GM18526 (cell line): Measurements from ENCODE around the gene ARFIP1.

Experiments
- POLR2A ChIP-seq: IDR thresholded peaks from 3 replicates; pipeline ENCODE4 v1.6.1; 2011; ENCODE audit not compliant: insufficient read length; ENCODE audit errors: extremely low read depth

The ARFIP1 gene

GRCh38 chr4:152815078-152815477 lies 35.3 kb downstream of the ARFIP1 start:
- no peak for TF ChIP-seq POLR2A

- TF ChIP-seq POLR2A, result no peak
Observed at GRCh38 chr4:152817331-152817730, 37.6 kb downstream of the ARFIP1 start.

- TF ChIP-seq POLR2A, result no peak
Observed at GRCh38 chr4:152819026-152819645, 39.4 kb downstream of the ARFIP1 start.

GRCh38 chr4:152820073-152820472 lies 40.3 kb downstream of the ARFIP1 start:
- no peak for TF ChIP-seq POLR2A

GRCh38 chr4:152822323-152822722 lies 42.6 kb downstream of the ARFIP1 start:
- TF ChIP-seq POLR2A, result no peak

GRCh38 chr4:152824561-152824960 lies 44.8 kb downstream of the ARFIP1 start:
- TF ChIP-seq POLR2A, result no peak

- TF ChIP-seq POLR2A, result no peak
Observed at GRCh38 chr4:152825336-152825735, 45.6 kb downstream of the ARFIP1 start.

GRCh38 chr4:152828122-152828521 lies 48.4 kb downstream of the ARFIP1 start:
- no peak for TF ChIP-seq POLR2A

- no peak for TF ChIP-seq POLR2A
Observed at GRCh38 chr4:152831416-152831815, 51.7 kb downstream of the ARFIP1 start.

- TF ChIP-seq POLR2A, result no peak
Observed at GRCh38 chr4:152836936-152837335, 57.2 kb downstream of the ARFIP1 start.

- TF ChIP-seq POLR2A, result no peak
Observed at GRCh38 chr4:152843481-152844090, 63.8 kb downstream of the ARFIP1 start.

GRCh38 chr4:152847376-152847775 lies 67.6 kb downstream of the ARFIP1 start:
- no peak for TF ChIP-seq POLR2A

GRCh38 chr4:152848508-152848907 lies 68.8 kb downstream of the ARFIP1 start:
- TF ChIP-seq POLR2A, result no peak

- TF ChIP-seq POLR2A, result no peak
Observed at GRCh38 chr4:152849350-152849749, 69.6 kb downstream of the ARFIP1 start.

GRCh38 chr4:152850377-152850776 lies 70.6 kb downstream of the ARFIP1 start:
- no peak for TF ChIP-seq POLR2A

GRCh38 chr4:152851226-152851625 lies 71.5 kb downstream of the ARFIP1 start:
- TF ChIP-seq POLR2A, result no peak

- TF ChIP-seq POLR2A, result no peak
Observed at GRCh38 chr4:152853293-152853692, 73.5 kb downstream of the ARFIP1 start.
